H1 (cell line): ENCODE results near the gene MAGI2.

ENCODE experiments used
- GABPA ChIP-seq: IDR thresholded peaks from 2 replicates; pipeline ENCODE4 v1.6.1; 2011; ENCODE audit warnings: mild to moderate bottlenecking, low read length, moderate library complexity, borderline replicate concordance; ENCODE audit not compliant: insufficient read depth
- MAX ChIP-seq: IDR thresholded peaks from 2 replicates; pipeline ENCODE4 v1.6.1; 2012; ENCODE audit warnings: inconsistent platforms
- RFX5 ChIP-seq: IDR thresholded peaks from 2 replicates; pipeline ENCODE4 v1.6.1; 2011; ENCODE audit warnings: low read depth, low read length, improper control_type of control experiment, borderline replicate concordance
- SIN3A ChIP-seq, 2 experiments: IDR thresholded peaks in 1 of 2; conservative IDR thresholded peaks in 1 of 2; 2 replicates each; pipeline ENCODE4 v1.6.1; 2011 to 2012; ENCODE audit warnings: low read length in 2 of 2, improper control_type of control experiment in 1 of 2, low read depth in 1 of 2, mild to moderate bottlenecking in 1 of 2
- YY1 ChIP-seq: IDR thresholded peaks from 2 replicates; pipeline ENCODE4 v1.6.1; 2011; ENCODE audit warnings: low read depth, mild to moderate bottlenecking, low read length
- TF ChIP-seq, protein P1 (sequence below), 3 experiments: IDR thresholded peaks; 1 replicate in 2 of 3; 2 replicates in 1 of 3; pipeline versions ENCODE4 v1.5.1 to v1.6.1; 2011; ENCODE audit warnings: low read length in 3 of 3, mild to moderate bottlenecking in 3 of 3, inconsistent platforms in 2 of 3, low read depth in 1 of 3, moderate library complexity in 1 of 3; ENCODE audit not compliant: insufficient read depth in 1 of 3; ENCODE audit errors: control extremely low read depth in 1 of 3

DNA sequence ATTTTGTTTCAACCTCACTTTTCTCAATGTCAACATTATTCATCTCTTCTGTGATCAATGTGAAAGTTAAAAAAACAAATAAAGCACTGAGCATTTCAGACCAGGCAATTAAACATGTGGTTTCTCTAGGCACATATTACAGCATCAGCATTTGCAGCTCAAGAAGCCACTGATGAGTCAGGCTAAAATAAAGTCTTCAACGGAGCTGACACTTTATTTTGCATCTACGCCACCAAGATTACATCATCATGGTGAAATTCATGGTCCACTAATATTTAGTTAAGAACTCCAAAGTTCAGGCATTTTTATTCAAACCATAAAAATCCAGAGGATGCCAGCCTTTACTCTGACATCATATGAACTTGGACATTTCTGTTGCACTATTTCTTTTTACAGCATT is 33.0 kb downstream of the MAGI2 start:
- no peak for TF ChIP-seq RFX5
- no peak for TF ChIP-seq GABPA
- TF ChIP-seq SIN3A (conservative IDR thresholded peaks at IDR 0.05 in 1 of 2, IDR thresholded peaks at IDR 0.05 in 1 of 2; ENCODE audit: low read depth in 1 of 2, low read length in 2 of 2) = no peak
- TF ChIP-seq, protein P1, sequence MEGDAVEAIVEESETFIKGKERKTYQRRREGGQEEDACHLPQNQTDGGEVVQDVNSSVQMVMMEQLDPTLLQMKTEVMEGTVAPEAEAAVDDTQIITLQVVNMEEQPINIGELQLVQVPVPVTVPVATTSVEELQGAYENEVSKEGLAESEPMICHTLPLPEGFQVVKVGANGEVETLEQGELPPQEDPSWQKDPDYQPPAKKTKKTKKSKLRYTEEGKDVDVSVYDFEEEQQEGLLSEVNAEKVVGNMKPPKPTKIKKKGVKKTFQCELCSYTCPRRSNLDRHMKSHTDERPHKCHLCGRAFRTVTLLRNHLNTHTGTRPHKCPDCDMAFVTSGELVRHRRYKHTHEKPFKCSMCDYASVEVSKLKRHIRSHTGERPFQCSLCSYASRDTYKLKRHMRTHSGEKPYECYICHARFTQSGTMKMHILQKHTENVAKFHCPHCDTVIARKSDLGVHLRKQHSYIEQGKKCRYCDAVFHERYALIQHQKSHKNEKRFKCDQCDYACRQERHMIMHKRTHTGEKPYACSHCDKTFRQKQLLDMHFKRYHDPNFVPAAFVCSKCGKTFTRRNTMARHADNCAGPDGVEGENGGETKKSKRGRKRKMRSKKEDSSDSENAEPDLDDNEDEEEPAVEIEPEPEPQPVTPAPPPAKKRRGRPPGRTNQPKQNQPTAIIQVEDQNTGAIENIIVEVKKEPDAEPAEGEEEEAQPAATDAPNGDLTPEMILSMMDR (IDR thresholded peaks at IDR 0.05; ENCODE audit: control extremely low read depth in 1 of 3, insufficient read depth in 1 of 3, low read depth in 1 of 3, low read length in 3 of 3) = no peak
- TF ChIP-seq MAX = no peak
- TF ChIP-seq YY1 = no peak
